OCI-M1 (cell line): ENCODE results near the gene LAMC2.
"Not testable (repeated sequence)": the region's sequence is repeated elsewhere in the genome, so short reads cannot be mapped to it uniquely, and the experiment has no call there.

ENCODE experiments used
- DNase-seq: peaks from one replicate; lab custom pipeline; 2025; lab: John Stamatoyannopoulos, UW

LAMC2 gene

DNA sequence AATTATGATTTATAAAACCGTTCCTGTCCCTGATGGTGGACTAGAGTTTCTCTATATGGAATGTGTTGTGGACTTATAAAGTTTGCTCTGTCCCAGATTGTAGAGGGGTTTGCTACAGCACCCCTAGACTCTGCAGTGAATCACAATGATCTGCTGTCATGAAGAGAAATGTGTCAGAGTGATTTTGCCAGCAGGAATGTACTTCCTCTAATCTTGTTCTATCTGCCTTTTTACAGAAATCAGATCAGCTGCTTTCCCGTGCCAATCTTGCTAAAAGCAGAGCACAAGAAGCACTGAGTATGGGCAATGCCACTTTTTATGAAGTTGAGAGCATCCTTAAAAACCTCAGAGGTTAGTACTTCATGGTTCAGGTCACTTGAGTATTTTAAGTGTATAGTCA is 52.0 kb downstream of the LAMC2 start:
- no peak for DNase-seq

DNA sequence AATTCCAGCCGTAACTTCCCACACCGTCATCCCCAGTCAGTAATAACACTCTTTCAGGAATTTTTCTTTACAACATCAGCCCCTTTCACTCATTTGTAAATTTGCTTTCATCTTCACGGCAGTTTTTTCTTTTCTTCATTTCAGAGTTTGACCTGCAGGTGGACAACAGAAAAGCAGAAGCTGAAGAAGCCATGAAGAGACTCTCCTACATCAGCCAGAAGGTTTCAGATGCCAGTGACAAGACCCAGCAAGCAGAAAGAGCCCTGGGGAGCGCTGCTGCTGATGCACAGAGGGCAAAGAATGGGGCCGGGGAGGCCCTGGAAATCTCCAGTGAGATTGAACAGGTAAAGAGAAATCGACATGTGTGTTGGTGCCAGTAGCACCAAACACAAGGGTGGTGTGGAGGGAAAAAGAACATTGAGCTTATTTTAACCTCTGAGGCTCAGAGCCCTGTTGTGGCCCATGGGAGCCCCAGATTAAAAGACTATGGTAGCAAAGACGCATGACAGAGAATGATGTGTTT is 53.2 kb downstream of the LAMC2 start:
- no peak for DNase-seq

DNA sequence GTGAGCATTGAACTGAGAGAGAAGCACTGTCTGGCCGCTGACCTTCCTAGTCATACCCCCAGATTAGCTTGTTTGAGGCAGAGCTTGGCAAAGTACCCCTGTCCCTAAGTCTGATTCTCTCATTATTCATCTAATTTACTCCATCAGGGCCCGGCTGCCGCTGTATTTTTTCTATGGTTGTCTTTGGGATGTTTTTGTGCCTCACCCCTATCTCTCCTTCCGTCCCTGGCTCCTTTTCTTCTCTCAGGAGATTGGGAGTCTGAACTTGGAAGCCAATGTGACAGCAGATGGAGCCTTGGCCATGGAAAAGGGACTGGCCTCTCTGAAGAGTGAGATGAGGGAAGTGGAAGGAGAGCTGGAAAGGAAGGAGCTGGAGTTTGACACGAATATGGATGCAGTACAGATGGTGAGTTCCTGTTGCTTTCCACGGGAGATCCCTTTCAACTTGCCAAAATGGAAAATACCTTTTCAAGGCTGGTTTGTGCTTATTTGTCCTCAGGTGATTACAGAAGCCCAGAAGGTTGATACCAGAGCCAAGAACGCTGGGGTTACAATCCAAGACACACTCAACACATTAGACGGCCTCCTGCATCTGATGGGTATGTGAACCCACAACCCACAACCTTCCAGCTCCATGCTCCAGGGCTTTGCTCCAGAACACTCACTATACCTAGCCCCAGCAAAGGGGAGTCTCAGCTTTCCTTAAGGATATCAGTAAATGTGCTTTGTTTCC is 53.9 kb downstream of the LAMC2 start:
- DNase-seq: no peak

DNA sequence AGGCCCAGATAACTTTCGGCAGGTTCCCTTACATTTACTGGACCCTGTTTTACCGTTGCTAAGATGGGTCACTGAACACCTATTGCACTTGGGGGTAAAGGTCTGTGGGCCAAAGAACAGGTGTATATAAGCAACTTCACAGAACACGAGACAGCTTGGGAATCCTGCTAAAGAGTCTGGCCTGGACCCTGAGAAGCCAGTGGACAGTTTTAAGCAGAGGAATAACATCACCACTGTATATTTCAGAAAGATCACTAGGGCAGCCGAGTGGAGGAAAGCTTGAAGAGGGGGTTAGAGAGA is 54.4 kb downstream of the LAMC2 start:
- no peak for DNase-seq

DNA sequence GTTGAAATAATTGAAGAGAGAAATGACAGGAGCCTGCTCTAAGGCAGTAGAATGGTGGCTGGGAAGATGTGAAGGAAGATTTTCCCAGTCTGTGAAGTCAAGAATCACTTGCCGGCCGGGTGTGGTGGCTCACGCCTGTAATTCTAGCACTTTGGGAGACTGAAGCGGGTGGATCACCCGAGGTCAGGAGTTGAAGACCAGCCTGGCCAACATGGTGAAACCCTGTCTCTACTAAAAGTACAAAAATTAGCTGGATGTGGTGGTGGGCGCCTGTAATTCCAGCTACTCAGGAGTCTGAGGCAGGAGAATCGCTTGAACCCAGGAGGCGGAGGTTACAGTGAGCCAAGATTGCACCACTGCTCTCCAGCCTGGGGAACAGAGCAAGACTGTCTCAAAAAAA is 54.8 kb downstream of the LAMC2 start:
- not testable (repeated sequence) for DNase-seq

DNA sequence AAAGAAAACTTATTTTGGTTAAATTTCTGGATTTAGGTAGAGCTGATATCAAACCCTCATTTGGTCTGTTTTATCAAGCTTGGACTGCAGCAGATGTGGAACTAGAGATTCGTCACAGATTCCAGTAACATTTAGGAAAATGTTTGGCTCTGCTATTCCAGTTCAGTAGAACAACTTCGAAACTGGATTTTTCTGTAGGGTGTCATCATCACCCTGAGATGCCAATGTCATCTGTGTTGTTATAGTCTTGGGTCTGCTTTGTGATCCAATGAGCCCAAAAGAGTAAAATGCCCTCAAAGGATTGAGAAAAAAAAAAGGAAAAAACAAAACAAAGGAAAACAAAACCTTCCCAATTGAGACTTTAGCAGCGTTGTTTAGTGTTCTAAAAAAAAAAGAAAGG is 55.4 kb downstream of the LAMC2 start:
- DNase-seq: no peak

DNA sequence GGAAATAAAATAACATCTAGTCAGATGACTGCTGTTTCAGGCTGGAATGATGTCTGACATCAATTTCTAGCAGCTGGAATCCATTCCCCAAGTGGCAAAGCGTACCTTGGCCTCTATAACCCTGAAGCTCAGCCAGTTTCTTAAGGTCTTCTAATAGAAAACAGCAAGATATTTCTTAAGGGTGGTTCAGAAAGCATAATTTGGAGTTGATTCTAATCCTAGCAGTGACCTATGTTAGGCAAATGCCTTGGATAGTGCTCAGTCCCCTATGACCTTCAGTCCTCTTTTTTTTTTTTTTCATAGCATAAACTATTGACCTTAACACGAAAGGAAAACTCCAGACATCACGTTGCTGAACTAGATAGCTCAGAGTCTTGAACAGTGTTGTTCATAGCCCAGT is 56.5 kb downstream of the LAMC2 start:
- no peak for DNase-seq

DNA sequence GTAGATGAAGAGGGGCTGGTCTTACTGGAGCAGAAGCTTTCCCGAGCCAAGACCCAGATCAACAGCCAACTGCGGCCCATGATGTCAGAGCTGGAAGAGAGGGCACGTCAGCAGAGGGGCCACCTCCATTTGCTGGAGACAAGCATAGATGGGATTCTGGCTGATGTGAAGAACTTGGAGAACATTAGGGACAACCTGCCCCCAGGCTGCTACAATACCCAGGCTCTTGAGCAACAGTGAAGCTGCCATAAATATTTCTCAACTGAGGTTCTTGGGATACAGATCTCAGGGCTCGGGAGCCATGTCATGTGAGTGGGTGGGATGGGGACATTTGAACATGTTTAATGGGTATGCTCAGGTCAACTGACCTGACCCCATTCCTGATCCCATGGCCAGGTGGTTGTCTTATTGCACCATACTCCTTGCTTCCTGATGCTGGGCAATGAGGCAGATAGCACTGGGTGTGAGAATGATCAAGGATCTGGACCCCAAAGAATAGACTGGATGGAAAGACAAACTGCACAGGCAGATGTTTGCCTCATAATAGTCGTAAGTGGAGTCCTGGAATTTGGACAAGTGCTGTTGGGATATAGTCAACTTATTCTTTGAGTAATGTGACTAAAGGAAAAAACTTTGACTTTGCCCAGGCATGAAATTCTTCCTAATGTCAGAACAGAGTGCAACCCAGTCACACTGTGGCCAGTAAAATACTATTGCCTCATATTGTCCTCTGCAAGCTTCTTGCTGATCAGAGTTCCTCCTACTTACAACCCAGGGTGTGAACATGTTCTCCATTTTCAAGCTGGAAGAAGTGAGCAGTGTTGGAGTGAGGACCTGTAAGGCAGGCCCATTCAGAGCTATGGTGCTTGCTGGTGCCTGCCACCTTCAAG is 57.3 kb downstream of the LAMC2 start:
- DNase-seq: no peak

DNA sequence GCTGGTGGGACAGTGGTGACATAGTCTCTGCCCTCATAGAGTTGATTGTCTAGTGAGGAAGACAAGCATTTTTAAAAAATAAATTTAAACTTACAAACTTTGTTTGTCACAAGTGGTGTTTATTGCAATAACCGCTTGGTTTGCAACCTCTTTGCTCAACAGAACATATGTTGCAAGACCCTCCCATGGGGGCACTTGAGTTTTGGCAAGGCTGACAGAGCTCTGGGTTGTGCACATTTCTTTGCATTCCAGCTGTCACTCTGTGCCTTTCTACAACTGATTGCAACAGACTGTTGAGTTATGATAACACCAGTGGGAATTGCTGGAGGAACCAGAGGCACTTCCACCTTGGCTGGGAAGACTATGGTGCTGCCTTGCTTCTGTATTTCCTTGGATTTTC is 58.4 kb downstream of the LAMC2 start:
- DNase-seq: no peak

DNA sequence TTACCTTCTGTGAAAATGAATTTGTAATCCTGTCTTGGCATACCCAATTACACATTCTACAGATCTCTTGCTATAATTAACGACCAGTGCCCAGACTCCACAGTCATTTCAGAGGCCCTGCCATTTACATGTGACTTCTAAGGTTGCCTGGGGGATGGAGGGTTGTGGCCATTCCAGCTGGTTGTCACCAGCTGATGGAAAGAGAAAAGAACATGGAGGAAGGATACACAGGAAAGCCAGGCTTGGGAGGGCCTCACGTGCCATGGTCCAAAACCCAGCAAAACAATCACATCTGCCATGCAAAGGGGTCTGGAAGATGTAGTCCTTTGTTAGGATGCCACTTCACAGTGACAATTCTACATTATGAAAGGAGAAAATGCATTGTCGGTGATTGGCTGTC is 59.3 kb downstream of the LAMC2 start:
- DNase-seq: no peak

DNA sequence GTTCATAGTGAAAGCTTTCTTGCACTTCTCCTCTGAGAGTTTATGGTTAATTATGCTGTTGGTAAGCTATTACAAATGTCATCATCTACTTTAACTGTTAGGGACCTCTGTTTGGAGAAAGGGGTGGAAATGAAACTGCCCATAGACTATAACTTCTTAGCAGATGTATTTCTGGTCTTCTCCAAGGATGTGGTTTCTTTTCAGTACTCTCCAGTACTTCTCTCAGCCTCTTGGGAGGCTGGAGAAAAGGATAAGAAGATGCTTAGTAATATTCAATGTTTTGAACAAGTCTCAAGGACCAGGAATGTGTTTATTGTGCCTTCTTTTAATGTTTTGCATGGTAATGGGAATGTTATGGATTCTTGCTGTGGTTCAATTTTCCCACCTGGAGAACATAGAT is 60.4 kb downstream of the LAMC2 start:
- DNase-seq: no peak

DNA sequence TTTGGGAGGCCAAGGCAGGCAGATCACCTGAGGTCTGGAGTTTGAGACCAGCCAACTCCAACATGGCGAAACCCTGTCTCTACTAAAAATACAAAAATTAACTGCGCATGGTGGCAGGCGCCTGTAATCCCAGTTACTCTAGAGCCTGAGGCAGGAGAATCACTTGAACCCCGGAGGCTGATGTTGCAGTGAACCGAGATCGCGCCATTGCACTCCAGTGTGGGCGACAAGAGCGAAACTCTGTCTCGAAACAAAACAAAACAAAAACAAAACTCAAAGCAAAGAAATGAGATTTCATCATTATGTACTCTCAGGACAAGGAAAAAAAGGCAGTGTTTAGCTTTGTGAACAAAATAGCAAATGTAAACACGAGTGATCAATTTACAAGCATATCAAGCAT is 61.0 kb downstream of the LAMC2 start:
- no peak for DNase-seq

DNA sequence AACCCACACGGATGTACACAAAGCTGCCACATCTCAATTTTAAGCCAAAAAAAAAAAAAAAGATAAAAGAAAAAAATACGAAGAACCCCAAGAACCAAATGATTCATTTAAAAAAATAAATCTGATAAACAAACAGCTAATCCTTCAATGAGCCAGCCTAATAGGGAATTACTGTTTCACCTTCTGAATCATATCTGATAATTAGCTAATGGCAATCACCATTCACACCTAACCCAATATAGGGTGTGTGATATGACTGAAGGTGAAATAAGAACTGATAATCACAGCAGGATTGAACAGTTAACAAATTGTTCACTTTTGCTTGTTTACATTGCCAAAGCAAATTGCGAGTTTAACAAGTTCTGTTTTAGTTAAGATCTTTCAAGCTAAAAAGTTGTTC is 61.4 kb downstream of the LAMC2 start:
- no peak for DNase-seq

DNA sequence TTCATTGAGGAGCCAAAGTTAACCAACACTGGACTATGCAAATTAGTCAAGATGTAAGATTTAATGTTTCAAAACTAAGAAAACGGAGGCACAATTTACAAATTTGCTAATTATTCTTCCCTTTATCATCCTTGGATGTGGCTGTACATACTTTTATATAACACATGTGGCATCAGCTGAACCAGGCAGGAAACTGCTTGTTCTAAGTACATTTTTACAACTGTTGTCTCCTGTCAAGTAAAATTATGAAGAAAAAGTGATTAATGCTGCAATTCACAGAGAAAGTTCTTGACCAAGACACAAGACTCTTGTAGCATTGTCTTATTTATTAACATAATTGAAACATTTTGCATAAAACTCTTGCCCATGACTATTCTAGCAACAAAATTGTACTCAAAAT is 61.9 kb downstream of the LAMC2 start:
- no peak for DNase-seq

DNA sequence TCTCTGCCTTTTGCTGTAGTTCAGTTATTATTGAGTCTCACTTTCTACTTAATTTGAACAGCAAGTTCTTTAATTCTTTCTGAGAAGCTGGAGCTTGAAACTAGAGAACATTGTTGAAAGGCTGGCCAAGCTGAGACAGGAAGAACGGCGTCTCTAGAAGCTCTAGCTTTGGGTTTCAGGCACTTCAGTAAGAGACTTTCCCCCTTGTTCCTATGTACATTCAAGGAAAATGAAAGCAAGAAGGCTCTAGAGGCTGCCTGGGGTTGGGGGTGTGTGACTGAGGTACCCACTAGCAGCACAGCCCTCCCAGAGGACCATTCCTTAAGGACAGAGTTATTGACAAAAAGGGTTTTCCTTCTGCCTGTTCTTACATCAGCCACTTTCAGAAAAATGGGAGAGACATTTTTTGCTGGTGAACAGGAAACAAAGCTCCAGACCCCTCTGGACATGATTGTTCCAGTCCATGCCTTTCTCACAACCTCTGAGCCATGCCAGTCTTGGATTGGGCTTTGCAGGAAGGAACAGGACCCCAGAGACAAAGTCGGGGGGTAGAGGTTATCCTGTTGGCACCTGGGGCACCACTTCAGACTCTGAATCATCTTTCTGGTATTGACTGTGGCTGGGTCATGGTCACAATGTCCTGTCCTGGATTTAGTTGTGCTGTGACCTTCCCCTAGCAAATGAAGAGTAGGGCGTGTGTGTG is 63.1 kb downstream of the LAMC2 start:
- DNase-seq: no peak

DNA sequence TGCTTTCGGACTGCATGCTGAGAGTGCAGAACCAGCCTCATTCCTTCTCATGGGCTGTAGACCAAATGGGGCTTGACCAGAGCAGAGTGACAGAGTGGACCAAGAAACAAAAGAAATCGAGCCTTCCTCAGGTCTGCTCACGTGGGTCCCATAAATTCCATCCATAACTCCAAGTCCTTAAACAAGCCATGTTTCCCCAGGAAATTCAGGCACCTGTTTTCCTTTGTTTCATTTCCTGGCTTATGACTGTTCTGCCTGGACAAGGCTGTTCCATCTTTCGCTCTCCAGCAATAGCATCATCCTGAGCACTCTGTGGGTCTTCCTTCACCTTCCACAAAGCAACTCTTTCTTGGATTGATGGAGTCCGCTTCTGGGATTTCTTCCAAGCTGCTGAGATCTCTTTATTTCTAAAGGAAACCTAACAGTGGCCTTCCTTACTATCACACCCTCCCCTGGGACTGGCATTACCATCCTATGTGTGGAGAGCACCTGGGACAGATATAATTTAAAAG is 63.9 kb downstream of the LAMC2 start:
- DNase-seq: no peak

DNA sequence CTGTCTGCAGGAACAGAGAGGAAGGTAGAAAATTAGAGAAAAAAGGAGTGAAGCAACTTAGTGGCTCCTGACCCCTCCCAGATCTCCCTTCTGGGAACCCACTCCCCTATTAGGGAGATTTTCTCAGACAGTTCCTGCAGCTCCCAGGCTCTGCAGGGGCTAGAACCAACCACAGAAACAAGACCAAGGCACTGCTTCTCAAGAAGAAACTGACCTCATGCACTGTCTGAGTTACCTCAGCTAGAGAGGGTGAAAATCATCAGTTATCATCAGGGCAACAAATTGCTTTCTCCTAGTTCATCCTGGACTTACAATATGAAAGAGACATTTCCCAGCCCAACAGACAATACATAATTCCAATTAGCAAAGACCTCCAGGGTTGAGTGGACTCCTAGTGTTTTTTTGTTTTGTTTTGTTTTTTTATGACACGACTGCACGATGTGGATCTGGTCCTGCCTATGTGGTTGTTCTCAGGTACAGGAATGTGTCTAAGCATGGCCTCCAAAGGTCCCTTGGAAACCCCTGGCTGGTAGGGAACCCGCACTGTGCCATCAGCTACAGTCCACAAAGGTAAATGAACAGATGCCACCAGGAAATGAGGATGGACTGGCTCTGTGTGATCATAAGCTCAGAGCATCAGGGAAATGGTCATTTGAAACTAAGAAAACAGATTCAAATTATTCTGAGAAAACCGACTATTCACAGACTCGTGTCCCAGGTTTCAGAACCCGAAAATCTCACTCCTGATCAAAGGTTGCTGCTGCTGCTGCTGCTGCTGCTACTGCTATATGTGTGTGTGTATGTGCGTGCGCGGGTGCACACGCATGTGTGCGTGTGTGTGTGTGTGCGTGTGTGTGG is 65.3 kb downstream of the LAMC2 start:
- no peak for DNase-seq

DNA sequence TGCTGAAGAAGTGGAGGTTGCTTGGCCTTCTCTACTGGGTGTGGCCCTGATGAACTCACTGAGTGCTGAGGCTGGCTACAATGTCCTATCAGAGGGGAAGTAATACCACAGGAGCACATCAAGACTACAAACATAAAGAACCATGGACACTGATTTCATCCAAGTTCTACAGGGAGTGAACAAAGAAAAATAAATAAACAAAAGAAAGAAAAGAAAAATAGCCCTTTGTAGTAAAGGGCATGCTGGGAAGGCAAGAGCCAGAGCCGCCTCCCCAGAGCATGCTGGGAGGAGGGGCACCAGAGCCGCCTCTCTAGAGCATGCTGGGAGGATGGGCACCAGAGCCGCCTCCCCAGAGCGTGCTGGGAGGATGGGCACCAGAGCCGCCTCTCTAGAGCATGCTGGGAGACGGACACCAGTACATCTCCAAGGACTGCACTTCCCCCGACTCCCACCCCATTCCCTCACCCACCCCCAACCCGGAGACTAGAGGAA is 65.9 kb downstream of the LAMC2 start:
- no peak for DNase-seq

DNA sequence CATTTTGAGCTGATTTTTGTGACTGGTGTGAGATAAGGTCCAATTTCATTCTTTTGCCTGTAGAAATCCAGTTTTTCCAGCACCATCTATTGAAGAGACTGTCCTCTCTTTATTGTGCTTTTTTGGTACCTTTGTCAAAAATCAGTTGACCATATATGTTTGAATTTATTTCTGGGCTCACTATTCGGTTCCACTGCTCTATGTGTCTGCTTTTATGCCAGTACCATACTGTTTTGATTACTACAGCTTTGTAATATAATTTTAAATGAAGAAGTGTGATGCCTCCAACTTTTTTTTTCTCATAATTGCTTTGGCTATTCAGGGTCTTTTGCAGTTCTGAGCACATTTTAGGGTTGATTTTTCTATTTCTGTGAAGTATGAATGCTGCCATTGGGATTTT is 69.0 kb downstream of the LAMC2 start:
- DNase-seq: no peak

DNA sequence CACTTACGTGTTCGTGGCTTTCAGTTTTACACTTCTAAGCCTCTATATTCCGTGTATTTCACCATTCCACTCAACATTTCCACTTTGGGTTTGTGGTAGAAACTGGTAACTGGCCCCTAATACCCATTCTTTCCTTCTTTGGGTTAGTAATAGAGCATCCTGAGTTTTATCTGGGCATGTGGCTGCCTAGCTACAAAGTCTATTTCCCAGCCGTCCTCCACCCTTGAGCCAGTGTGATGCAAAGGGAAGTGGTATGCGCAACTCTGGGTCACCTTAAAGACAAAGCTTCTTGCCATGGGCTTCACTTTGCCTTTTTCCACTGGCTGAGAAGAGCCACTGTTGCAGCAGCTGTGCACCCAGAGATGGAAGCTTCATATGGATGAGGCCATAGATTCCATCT is 73.9 kb downstream of the LAMC2 start:
- DNase-seq: no peak

DNA sequence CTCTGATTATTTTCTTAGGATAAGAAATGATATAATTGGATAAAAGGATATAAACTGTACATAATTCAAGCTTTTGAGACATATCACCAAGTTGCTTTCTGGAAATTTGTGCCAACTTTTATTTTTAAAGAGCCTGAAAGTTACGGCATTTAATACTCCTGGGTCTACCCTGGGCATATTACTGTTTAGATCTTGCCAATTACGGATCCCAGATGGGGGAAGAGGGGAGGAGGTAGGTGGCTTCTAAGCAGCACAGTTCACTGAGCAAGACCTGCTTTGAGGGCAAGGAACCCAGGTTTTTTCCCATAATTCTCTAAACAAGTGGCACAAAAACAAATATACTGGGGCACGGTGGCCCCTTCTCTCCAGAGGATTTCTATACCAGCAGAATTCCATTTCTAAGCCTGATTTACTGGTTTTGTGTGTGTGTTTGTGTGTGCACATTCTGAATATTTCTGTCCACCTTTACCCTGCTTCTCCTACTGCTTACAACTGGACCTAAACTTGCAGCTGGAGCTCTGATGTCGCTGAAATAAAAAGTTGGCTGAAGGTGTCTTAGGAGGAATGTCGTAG is 76.7 kb downstream of the LAMC2 start:
- DNase-seq: no peak
